HepG2 (cell line): Measurements from ENCODE around the gene RSL1D1. TPM values are rescaled to one million over a fixed set of nuclear protein-coding genes. Genes with fewer than 3 reads are reported as not detected.
A peak's percentile ranks its signal among the peaks of the same experiment; 100 is the strongest.

Experiments used
- FOXK1 ChIP-seq: sonication (generic); formaldehyde crosslinking; IDR thresholded peaks from 2 replicates; pipeline ENCODE4 v1.4.0; 2020; ENCODE audit warnings: low read depth, missing genetic modification reagents, borderline replicate concordance
- GLI4 ChIP-seq: sonication (generic); formaldehyde crosslinking; IDR thresholded peaks from 2 replicates; pipeline ENCODE4 v1.5.1; 2020; ENCODE audit warnings: missing genetic modification reagents, mild to moderate bottlenecking, moderate library complexity, borderline replicate concordance
- HNRNPK ChIP-seq: fragments of 200-400 bp; formaldehyde crosslinking; IDR thresholded peaks from 2 replicates; pipeline ENCODE4 v1.6.1; 2018; ENCODE audit warnings: low read length, low read depth, moderate library complexity, mild to moderate bottlenecking; ENCODE audit not compliant: poor library complexity, severe bottlenecking
- MYNN ChIP-seq: sonication (generic); formaldehyde crosslinking; IDR thresholded peaks from 2 replicates; pipeline ENCODE4 v1.4.0; 2020; ENCODE audit warnings: mild to moderate bottlenecking, low read depth, missing genetic modification reagents
- PPARG ChIP-seq: conservative IDR thresholded peaks from 2 replicates; pipeline ENCODE4 v1.6.1; 2016; ENCODE audit warnings: missing biosample characterization, missing genetic modification reagents
- PTBP1 ChIP-seq: fragments of 200-400 bp; formaldehyde crosslinking; IDR thresholded peaks from 2 replicates; pipeline ENCODE4 v1.6.1; 2018; ENCODE audit warnings: low read length, low read depth; ENCODE audit not compliant: poor library complexity, severe bottlenecking
- SAP130 ChIP-seq: IDR thresholded peaks from 2 replicates; pipeline ENCODE4 v1.6.1; 2016; ENCODE audit warnings: low read depth
- SMAD9 ChIP-seq: sonication (generic); formaldehyde crosslinking; IDR thresholded peaks from 2 replicates; pipeline ENCODE4 v1.5.1; 2020; ENCODE audit warnings: mild to moderate bottlenecking, missing genetic modification reagents
- SOX5 ChIP-seq: IDR thresholded peaks from 2 replicates; pipeline ENCODE4 v1.6.1; 2016; ENCODE audit warnings: borderline replicate concordance
- U2AF1 ChIP-seq: fragments of 200-400 bp; formaldehyde crosslinking; optimal IDR thresholded peaks from 2 replicates; pipeline ENCODE3; 2017; ENCODE audit warnings: mild to moderate bottlenecking, low read depth, low read length
- ZNF225 ChIP-seq: sonication (generic); formaldehyde crosslinking; IDR thresholded peaks from 2 replicates; pipeline ENCODE4 v1.4.0; 2020; ENCODE audit warnings: mild to moderate bottlenecking, missing genetic modification reagents
- ZNF546 ChIP-seq: sonication (generic); formaldehyde crosslinking; conservative IDR thresholded peaks from 2 replicates; pipeline ENCODE4 v1.8.1; 2023; ENCODE audit warnings: mild to moderate bottlenecking, missing genetic modification reagents
- ZNF605 ChIP-seq: sonication (generic); formaldehyde crosslinking; IDR thresholded peaks from 2 replicates; pipeline ENCODE4 v1.8.0; 2022; ENCODE audit warnings: mild to moderate bottlenecking, missing genetic modification reagents
- polyA plus RNA-seq, 8 experiments: library from polyadenylated mRNA; depleted of rRNA in 3 of 8; stranded (reverse) in 7 of 8; unstranded in 1 of 8; fragments of >200 nt; fragmentation: Illumina TruSeq in 4 of 8; extraction: Trizol in 4 of 8; gene quantifications; 2 replicates each; pipeline versions ENCODE4 v1.2.1 to v1.2.3, GENCODE V29; 2011 to 2016; ENCODE audit warnings: low read depth in 4 of 8, missing spikeins in 1 of 8, mixed read lengths in 1 of 8; ENCODE audit not compliant: insufficient read depth in 1 of 8
- total RNA-seq, 5 experiments: library from RNA; depleted of rRNA; stranded (reverse); fragments of >200 nt; fragmentation: Illumina TruSeq; extraction: Trizol; gene quantifications; 2 replicates each; pipeline ENCODE4 v1.2.3, GENCODE V29; 2016; ENCODE audit warnings: low read depth in 1 of 5
- TF ChIP-seq, protein P1 (sequence below): sonication (generic); formaldehyde crosslinking; IDR thresholded peaks from 2 replicates; pipeline ENCODE4 v1.4.0; 2020; ENCODE audit warnings: missing genetic modification reagents, borderline replicate concordance
- TF ChIP-seq, protein P2 (sequence below): IDR thresholded peaks from 2 replicates; pipeline ENCODE4 v1.6.1; 2016; ENCODE audit warnings: control low read depth
- TF ChIP-seq, protein P3 (sequence below): sonication (generic); formaldehyde crosslinking; IDR thresholded peaks from 2 replicates; pipeline ENCODE4 v1.4.0; 2020; ENCODE audit warnings: mild to moderate bottlenecking, missing genetic modification reagents, borderline replicate concordance
- TF ChIP-seq, protein P4 (sequence below): sonication (generic); formaldehyde crosslinking; IDR thresholded peaks from 2 replicates; pipeline ENCODE4 v1.4.0; 2020; ENCODE audit warnings: mild to moderate bottlenecking, missing genetic modification reagents

Gene RSL1D1
- total and polyA plus RNA-seq, 2 of the 13 experiments (the other 11 are each of a cell fraction or from before 2014, with no cell fraction given), result 187 to 343 TPM

DNA sequence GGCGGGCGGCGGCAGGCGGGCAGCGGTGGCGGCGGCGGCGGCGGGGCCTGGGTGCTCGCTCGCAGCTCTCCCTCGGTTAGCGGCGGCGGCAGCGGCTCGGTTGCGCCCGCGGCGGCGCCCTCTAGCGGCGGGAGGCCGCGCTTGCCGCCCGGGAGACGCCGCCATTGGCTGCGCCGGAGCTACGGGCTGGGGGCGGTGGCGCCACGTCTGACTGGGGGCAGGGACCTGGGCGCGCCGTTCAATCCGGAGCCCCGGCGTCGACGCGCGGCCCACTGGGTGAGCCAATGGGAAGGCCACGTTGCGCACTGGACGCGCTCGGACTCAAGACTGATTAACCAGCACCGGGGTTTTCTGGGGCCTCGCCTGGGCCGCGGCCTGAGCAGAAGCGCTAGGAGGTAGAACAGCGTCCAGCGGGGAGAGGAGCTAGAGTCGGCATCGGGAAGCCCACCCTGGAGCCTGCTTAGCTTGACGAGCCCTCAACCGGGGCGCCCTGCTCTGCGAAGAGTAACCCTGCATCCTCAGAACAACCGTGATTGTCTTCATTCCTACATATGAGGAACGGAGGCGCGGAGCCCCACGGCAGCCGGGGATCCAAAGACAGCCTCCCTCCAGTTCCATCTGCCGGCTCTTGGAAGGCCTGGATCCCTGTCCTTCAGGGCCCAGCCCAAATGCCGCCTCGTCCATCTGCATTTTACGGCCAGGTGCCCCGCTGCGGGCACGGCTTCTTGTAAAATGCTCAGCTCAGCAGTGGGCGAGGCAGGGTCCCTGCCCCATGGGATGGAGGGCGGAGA lies 54.0 kb downstream of the RSL1D1 start, which contains the start of gene ZC3H7A (continued):
- no peak; the same call in 1 of the 2 replicates for TF ChIP-seq SMAD9
- TF ChIP-seq SOX5 (CRISPR knock-in tag), result peak; percentile 80
- TF ChIP-seq, protein P1, sequence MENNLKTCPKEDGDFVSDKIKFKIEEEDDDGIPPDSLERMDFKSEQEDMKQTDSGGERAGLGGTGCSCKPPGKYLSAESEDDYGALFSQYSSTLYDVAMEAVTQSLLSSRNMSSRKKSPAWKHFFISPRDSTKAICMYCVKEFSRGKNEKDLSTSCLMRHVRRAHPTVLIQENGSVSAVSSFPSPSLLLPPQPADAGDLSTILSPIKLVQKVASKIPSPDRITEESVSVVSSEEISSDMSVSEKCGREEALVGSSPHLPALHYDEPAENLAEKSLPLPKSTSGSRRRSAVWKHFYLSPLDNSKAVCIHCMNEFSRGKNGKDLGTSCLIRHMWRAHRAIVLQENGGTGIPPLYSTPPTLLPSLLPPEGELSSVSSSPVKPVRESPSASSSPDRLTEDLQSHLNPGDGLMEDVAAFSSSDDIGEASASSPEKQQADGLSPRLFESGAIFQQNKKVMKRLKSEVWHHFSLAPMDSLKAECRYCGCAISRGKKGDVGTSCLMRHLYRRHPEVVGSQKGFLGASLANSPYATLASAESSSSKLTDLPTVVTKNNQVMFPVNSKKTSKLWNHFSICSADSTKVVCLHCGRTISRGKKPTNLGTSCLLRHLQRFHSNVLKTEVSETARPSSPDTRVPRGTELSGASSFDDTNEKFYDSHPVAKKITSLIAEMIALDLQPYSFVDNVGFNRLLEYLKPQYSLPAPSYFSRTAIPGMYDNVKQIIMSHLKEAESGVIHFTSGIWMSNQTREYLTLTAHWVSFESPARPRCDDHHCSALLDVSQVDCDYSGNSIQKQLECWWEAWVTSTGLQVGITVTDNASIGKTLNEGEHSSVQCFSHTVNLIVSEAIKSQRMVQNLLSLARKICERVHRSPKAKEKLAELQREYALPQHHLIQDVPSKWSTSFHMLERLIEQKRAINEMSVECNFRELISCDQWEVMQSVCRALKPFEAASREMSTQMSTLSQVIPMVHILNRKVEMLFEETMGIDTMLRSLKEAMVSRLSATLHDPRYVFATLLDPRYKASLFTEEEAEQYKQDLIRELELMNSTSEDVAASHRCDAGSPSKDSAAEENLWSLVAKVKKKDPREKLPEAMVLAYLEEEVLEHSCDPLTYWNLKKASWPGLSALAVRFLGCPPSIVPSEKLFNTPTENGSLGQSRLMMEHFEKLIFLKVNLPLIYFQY (CRISPR knock-in tag), result peak; percentile 89
- TF ChIP-seq ZNF225, result peak; percentile 96
- TF ChIP-seq, protein P2, sequence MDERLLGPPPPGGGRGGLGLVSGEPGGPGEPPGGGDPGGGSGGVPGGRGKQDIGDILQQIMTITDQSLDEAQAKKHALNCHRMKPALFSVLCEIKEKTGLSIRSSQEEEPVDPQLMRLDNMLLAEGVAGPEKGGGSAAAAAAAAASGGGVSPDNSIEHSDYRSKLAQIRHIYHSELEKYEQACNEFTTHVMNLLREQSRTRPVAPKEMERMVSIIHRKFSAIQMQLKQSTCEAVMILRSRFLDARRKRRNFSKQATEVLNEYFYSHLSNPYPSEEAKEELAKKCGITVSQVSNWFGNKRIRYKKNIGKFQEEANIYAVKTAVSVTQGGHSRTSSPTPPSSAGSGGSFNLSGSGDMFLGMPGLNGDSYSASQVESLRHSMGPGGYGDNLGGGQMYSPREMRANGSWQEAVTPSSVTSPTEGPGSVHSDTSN, result no peak
- TF ChIP-seq MYNN, result peak; percentile 60; the same call in 1 of the 2 replicates
- TF ChIP-seq, protein P3, sequence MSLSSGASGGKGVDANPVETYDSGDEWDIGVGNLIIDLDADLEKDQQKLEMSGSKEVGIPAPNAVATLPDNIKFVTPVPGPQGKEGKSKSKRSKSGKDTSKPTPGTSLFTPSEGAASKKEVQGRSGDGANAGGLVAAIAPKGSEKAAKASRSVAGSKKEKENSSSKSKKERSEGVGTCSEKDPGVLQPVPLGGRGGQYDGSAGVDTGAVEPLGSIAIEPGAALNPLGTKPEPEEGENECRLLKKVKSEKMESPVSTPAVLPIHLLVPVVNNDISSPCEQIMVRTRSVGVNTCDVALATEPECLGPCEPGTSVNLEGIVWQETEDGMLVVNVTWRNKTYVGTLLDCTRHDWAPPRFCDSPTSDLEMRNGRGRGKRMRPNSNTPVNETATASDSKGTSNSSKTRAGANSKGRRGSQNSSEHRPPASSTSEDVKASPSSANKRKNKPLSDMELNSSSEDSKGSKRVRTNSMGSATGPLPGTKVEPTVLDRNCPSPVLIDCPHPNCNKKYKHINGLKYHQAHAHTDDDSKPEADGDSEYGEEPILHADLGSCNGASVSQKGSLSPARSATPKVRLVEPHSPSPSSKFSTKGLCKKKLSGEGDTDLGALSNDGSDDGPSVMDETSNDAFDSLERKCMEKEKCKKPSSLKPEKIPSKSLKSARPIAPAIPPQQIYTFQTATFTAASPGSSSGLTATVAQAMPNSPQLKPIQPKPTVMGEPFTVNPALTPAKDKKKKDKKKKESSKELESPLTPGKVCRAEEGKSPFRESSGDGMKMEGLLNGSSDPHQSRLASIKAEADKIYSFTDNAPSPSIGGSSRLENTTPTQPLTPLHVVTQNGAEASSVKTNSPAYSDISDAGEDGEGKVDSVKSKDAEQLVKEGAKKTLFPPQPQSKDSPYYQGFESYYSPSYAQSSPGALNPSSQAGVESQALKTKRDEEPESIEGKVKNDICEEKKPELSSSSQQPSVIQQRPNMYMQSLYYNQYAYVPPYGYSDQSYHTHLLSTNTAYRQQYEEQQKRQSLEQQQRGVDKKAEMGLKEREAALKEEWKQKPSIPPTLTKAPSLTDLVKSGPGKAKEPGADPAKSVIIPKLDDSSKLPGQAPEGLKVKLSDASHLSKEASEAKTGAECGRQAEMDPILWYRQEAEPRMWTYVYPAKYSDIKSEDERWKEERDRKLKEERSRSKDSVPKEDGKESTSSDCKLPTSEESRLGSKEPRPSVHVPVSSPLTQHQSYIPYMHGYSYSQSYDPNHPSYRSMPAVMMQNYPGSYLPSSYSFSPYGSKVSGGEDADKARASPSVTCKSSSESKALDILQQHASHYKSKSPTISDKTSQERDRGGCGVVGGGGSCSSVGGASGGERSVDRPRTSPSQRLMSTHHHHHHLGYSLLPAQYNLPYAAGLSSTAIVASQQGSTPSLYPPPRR, result peak; percentile 89
- TF ChIP-seq PTBP1, result no peak
- TF ChIP-seq HNRNPK, result peak; percentile 61
- peak; percentile 82; the same call in 1 of the 2 replicates for TF ChIP-seq PPARG
- peak; percentile 88 for TF ChIP-seq U2AF1
- peak; percentile 98 for TF ChIP-seq ZNF605 (CRISPR knock-in tag)
- TF ChIP-seq ZNF546 (CRISPR knock-in tag), result peak; percentile 69
- peak; percentile 65; the same call in 1 of the 2 replicates for TF ChIP-seq FOXK1 (CRISPR knock-in tag)
- TF ChIP-seq, protein P4, sequence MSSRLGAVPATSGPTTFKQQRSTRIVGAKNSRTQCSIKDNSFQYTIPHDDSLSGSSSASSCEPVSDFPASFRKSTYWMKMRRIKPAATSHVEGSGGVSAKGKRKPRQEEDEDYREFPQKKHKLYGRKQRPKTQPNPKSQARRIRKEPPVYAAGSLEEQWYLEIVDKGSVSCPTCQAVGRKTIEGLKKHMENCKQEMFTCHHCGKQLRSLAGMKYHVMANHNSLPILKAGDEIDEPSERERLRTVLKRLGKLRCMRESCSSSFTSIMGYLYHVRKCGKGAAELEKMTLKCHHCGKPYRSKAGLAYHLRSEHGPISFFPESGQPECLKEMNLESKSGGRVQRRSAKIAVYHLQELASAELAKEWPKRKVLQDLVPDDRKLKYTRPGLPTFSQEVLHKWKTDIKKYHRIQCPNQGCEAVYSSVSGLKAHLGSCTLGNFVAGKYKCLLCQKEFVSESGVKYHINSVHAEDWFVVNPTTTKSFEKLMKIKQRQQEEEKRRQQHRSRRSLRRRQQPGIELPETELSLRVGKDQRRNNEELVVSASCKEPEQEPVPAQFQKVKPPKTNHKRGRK, result peak; percentile 84; the same call in 1 of the 2 replicates
- peak; percentile 98 for TF ChIP-seq SAP130 (CRISPR knock-in tag)
- no peak; the same call in 1 of the 2 replicates for TF ChIP-seq GLI4 (CRISPR knock-in tag)
